Muscle of leg (tissue), 11 donors: Measurements from ENCODE around the gene SLC38A9. TPM values are rescaled to one million over a fixed set of nuclear protein-coding genes. Genes with fewer than 3 reads are reported as not detected.
A peak's percentile ranks its signal among the peaks of the same experiment; 100 is the strongest.
"Not testable (repeated sequence)": the region's sequence is repeated elsewhere in the genome, so short reads cannot be mapped to it uniquely, and the experiment has no call there.

Source experiments
- DNase-seq: peaks from one replicate; pipeline ENCODE4 v3.0.0; 2013
- H3K27ac ChIP-seq: one replicate; pipeline ENCODE4 v1.5.1; 2013; ENCODE audit warnings: mild to moderate bottlenecking, low read length, control low read depth
- H3K27me3 ChIP-seq: one replicate; pipeline ENCODE4 v1.6.1; 2013; ENCODE audit warnings: low read length; ENCODE audit not compliant: control insufficient read depth, insufficient read depth
- H3K36me3 ChIP-seq: one replicate; pipeline ENCODE4 v1.6.1; 2013; ENCODE audit warnings: low read length; ENCODE audit not compliant: control insufficient read depth, insufficient read depth
- H3K4me1 ChIP-seq: one replicate; pipeline ENCODE4 v1.6.1; 2013; ENCODE audit warnings: low read length; ENCODE audit not compliant: control insufficient read depth, insufficient read depth
- H3K4me3 ChIP-seq: one replicate; pipeline ENCODE4 v1.5.1; 2013; ENCODE audit warnings: low read length, control low read depth
- H3K9me3 ChIP-seq: replicated peaks from 2 replicates; pipeline ENCODE4 v1.6.1; 2013; ENCODE audit warnings: low read depth, low read length; ENCODE audit not compliant: control insufficient read depth
- WGBS: methylation state at CpG from one replicate; pipeline ENCODE4 v1.1.5; 2013; ENCODE audit warnings: missing lambda C conversion rate; ENCODE audit not compliant: insufficient coverage; 5-methylcytosine and 5-hydroxymethylcytosine counted together
- polyA plus RNA-seq, 8 donors: library from polyadenylated mRNA; unstranded; fragments of 120-200 nt; gene quantifications; one replicate each; pipeline versions ENCODE4 v1.2.1 to v1.2.3, GENCODE V29; 2013; ENCODE audit warnings: inconsistent platforms in 1 of 8, low replicate concordance in 1 of 8; ENCODE audit not compliant: insufficient read length in 8 of 8, insufficient read depth in 1 of 8
- total RNA-seq: library from RNA; stranded (reverse); fragments of 120-200 nt; gene quantifications from one replicate; pipeline ENCODE4 v1.2.4, GENCODE V29; 2013

The SLC38A9 gene
- total and polyA plus RNA-seq, 9 donors = 10.1 to 21.2 (median 12.0) TPM

DNA sequence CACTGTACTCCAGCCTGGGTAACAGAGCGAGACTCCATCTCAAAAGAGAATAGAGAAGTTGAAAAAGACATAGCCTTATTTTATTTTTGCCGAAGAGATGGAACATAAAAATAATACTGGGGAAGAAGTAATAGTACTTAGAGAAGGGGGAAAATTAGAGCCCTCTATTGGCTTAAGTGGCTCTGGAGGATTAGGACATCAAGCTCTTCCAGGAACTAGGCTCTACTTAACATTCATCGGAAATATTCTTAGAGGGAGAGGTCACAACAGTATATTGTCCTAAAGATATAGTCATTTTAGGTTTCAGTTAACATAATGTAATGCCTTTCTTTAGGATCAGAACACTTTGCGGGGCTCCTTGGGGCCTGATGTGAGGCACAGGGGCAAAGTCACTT lies 91.4 kb downstream of the SLC38A9 start:
- WGBS = 89% methylated on average over 2 of the region's 4 CpGs
- Histone ChIP-seq H3K27me3 (no peaks in the 10 kb centered on the region), H3K4me3 (no peak overlapping the region), H3K9me3 (no peaks in the 10 kb centered on the region), H3K27ac (peak overlapping the region; percentile 52), H3K36me3 (no peaks in the 10 kb centered on the region), H3K4me1 (peaks cover 14% of the 10 kb centered on the region)
- DNase-seq = no peak

DNA sequence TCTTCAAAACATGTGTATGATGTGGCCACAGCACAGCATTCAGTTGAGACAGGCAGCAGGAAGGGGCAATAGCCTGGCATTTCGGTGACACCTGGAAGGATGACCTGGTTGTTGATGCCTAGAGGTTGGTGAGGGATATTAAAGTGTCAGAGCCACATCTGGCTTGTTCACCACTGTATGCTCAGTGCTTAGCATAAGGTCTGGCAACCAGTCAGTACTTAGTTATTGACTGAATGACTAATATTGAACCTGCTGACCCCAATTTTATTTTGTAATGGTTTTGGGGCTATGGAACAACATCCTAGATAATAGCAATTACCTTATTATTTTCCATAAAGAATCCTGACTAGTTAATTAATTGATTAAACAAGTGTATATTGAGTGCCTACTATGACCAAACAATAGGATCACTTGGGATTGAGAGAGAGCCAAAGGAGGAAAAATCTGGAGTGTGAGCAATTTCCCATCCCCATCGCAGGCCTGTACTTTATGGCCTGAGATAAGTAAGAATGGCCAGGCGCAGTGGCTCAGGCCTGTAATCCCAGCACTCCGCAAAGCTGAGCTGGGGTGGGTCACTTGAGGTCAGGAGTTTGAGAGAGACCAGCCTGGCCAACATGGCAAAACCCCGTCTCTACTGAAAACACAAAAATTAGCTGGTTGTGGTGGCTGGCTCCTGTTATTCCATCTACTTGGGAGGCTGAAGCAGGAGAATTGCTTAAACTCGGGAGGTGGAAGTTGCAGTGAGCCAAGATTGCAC lies 91.9 kb downstream of the SLC38A9 start:
- 89% methylated on average over 3 of the region's 6 CpGs for WGBS
- Histone ChIP-seq H3K4me1 (peaks cover 10% of the 10 kb centered on the region), H3K36me3 (no peaks in the 10 kb centered on the region), H3K27ac (no peak overlapping the region), H3K4me3 (no peak overlapping the region), H3K27me3 (no peaks in the 10 kb centered on the region), H3K9me3 (no peaks in the 10 kb centered on the region)
- no peak for DNase-seq

DNA sequence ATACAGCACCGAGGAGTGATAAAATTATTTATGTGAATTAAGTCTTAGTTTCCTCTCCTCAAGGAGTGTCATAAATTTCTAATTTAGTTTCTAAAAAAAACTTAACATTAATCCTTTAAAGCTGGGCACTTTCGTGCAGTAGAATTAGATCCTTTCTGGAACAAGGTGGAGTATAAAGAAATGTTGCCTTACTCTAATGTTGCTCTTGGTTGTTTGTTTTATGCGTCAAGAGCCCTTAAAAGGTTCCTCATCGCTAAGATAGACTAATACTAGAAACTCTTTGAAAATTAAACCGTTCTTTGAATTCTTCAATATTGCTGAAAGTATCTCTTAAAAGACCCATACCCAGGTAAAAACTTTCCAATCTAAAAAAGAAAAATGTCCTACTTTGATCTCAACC lies 93.8 kb downstream of the SLC38A9 start:
- H3K27ac ChIP-seq = no peak overlapping the region
- DNase-seq = no peak
- WGBS = 100% methylated on average over 1 of the region's 5 CpGs
- H3K4me3 ChIP-seq = no peak overlapping the region
- H3K36me3 ChIP-seq = no peaks in the 10 kb centered on the region
- H3K27me3 ChIP-seq = no peaks in the 10 kb centered on the region
- H3K4me1 ChIP-seq = peaks cover 6% of the 10 kb centered on the region
- no peaks in the 10 kb centered on the region for H3K9me3 ChIP-seq

DNA sequence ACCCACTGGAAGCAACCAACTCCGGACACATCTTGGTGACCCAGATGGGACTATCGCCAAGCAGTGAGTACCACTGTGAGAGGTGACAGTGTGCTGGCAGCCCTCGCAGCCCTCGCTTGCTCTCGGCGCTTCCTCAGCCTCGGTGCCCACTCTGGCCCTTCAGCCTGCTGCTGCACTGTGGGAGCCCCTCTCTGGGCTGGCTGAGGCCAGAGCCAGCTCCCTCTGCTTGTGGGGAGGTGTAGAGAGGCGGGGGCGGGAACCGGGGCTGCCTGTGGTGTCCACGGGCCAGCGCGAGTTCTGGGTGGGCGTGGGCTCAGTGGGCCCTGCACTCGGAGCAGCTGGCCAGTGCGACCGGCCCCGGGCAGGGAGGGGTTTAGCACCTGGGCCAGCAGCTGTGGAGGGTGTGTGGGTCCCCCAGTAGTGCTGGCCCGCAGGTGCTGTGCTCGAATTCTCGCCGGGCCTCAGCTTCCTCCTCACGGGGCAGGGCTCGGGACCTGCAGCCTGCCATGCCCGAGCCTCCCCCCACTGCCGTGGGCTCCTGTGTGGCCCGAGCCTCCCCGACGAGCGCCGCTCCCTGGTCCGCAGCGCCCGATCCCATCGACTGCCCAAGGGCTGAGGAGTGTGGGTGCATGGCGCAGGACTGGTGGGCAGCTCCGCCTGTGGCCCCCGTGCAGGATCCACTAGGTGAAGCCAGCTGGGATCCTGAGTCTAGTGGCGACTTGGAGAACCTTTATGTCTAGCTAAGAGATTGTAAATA lies 98.8 kb downstream of the SLC38A9 start:
- Histone ChIP-seq H3K4me3 (no peak overlapping the region), H3K27me3 (no peaks in the 10 kb centered on the region), H3K36me3 (no peaks in the 10 kb centered on the region), H3K9me3 (no peaks in the 10 kb centered on the region), H3K27ac (no peak overlapping the region), H3K4me1 (no peaks in the 10 kb centered on the region)
- no peak for DNase-seq
- WGBS = 94% methylated on average over 31 of the region's 39 CpGs

DNA sequence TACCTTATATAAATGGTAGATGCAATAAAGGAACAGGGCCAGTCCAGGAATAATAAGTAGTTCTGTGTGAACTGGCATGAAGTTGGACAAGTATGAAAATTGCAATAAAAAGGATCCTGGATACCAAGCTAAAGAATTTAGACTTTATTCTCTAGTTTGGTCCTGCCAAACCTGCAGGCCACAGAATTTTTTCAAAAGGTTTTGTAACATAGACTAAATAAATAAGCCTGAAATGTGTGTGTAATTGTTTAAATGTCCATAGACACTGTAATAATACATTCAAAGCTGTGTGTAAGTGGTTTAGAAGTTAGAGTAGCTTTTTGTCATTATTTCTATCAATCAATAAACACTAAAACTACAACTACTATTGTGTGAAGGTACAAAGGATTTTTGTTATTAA lies 101.6 kb downstream of the SLC38A9 start:
- Histone ChIP-seq H3K27ac (no peak overlapping the region), H3K9me3 (no peaks in the 10 kb centered on the region), H3K27me3 (no peaks in the 10 kb centered on the region), H3K4me1 (no peaks in the 10 kb centered on the region), H3K4me3 (no peak overlapping the region), H3K36me3 (no peaks in the 10 kb centered on the region)
- DNase-seq = no peak

DNA sequence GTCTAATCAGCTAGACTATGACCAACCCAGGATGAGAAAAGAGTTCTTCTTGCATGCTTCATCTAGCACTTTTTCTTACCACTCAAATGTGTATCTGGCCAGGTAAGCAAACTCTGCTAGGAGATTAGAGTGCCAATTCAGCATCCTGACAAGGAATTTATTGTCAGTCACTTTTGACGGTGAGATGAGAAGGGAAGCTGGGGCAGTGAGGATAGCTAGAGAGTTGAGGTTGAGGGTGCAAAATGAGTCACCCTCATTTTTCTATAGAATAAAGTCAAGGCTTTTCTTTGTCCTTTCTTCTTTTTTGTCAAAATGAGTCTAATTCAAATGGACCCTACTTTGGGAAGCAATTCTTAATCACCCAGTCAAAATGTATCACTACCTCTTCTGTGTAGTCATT lies 102.7 kb downstream of the SLC38A9 start:
- WGBS = no CpG with 5 or more reads among the region's 1 CpG
- H3K4me3 ChIP-seq = no peak overlapping the region
- no peak for DNase-seq

DNA sequence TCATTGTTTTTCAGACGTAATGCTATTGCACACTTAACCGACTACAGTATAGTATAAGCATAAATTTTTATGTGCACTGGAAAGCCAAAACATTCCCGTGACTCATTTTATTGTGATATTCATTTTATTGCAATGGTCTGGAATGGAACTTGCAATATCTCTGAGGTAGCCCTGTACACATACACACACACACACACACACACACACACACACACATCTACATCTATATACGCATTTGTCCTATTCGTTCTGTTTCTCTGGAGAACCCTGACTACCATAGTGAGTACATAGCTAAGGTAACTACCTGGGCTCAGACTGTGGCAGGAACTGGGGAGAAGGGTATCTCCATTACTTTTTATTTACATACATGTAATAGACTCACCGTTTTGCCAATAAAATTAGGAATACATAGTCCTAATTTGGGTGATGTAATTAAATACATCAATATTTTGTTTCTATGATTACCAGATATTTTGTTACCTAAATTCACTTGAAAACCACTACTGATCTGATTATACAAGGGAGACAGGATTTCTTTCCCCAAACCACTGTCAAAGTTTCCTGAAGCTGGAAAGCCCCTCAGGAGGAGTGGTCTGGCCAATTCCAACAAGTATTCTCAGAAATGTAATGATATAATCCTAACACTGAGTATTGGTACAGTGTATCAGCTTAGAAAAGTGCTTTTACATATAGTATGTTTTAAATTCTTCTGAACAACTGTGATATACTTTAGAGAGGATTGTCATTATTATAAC lies 103.4 kb downstream of the SLC38A9 start:
- Histone ChIP-seq H3K27me3 (no peaks in the 10 kb centered on the region), H3K9me3 (no peaks in the 10 kb centered on the region), H3K27ac (peak overlapping the region; percentile 40), H3K4me3 (no peak overlapping the region), H3K4me1 (peaks cover 9% of the 10 kb centered on the region), H3K36me3 (no peaks in the 10 kb centered on the region)
- DNase-seq = peak; percentile 68
- WGBS = no CpG with 5 or more reads among the region's 6 CpGs

More for the DNA sequence above, 102.7 kb downstream of the SLC38A9 start:
- H3K27me3 ChIP-seq = no peaks in the 10 kb centered on the region
- H3K36me3 ChIP-seq = no peaks in the 10 kb centered on the region
- H3K9me3 ChIP-seq = no peaks in the 10 kb centered on the region
- peaks cover 5% of the 10 kb centered on the region for H3K4me1 ChIP-seq
- H3K27ac ChIP-seq = peak overlapping the region; percentile 40

DNA sequence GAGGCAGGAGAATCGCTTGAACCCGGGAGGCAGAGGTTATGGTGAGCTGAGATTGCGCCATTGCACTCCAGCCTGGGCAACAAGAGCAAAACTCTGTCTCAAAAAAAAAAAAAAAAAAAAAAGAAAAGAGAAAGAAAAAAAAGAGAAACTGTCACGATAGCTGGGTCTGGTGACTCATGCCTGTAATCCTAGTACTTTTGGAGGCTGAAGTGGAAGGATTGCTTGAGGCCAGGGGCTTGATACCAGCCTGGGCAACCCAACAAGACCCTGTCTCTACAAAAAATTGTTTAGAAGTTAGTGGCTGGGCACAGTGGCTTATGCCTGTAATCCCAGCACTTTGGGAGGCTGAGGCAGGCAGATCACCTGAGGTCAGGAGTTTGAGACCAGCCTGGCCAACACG lies 104.8 kb downstream of the SLC38A9 start:
- not testable (repeated sequence) for H3K4me3 ChIP-seq, H3K27me3 ChIP-seq, H3K36me3 ChIP-seq, DNase-seq, H3K27ac ChIP-seq, H3K9me3 ChIP-seq
- peaks cover 20% of the 10 kb centered on the region for H3K4me1 ChIP-seq
- 71% methylated on average over 1 of the region's 5 CpGs for WGBS

DNA sequence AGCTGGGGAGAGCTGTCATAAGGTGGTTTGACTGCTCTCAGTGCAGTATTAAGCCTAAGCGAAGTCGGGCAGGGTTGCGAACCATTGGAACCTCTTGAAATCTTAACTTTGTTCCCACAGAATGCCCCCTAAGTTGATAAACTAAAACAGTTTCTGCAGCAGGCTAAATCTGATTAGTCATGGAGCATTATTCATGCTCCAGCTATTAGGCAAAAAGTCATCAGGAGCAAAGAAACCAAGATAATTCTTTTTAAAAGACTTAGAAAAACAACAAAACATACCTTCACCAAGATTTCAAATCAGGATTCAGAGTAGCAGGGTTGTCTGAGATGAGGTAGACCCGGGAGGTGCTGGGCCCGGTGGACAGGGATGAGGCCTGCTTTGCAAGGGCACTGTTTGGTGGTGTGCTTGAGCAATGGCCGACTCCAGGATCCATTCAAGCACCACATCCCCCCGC lies 107.5 kb downstream of the SLC38A9 start:
- peaks cover 46% of the 10 kb centered on the region for H3K4me1 ChIP-seq
- H3K4me3 ChIP-seq = no peak overlapping the region
- H3K36me3 ChIP-seq = no peaks in the 10 kb centered on the region
- 87% methylated on average over 3 of the region's 7 CpGs for WGBS
- no peaks in the 10 kb centered on the region for H3K9me3 ChIP-seq
- no peaks in the 10 kb centered on the region for H3K27me3 ChIP-seq
- DNase-seq = peak; percentile 37
- H3K27ac ChIP-seq = peak overlapping the region; percentile 93

DNA sequence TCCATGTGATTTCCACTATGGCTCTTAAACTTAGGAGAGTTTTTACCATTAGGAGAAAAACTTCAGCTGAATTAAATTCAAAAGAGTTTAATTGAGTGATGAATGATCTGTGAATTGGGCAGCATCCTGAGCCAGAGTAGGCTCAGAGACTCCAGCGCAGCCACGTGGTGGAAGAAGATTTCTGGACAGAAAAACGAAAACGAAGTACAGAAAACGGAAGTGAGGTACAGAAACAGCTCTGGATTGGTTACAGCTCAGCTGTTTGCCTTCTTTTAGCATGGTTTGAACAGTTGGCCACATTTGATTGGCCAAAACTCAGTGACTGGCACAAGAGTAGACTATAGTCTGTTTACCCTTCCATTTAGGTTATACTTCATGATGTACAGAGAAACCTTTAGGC lies 108.2 kb downstream of the SLC38A9 start:
- Histone ChIP-seq H3K9me3 (no peaks in the 10 kb centered on the region), H3K4me1 (peaks cover 53% of the 10 kb centered on the region), H3K27ac (peak overlapping the region; percentile 93), H3K4me3 (no peak overlapping the region), H3K36me3 (no peaks in the 10 kb centered on the region), H3K27me3 (no peaks in the 10 kb centered on the region)
- WGBS = 42% methylated on average over 5 of the region's 5 CpGs
- peak; percentile 93 for DNase-seq
